Astrocyte of the spinal cord (primary cell): ENCODE data around the gene ARHGEF11.

Experiments
- DNase-seq: peaks from one replicate; pipeline ENCODE4 v3.0.0; 2011; ENCODE audit warnings: low read depth, low spot score
- H3K4me3 ChIP-seq: 2 replicates; pipeline ENCODE4 v1.5.1; 2011; ENCODE audit warnings: low read depth, mild to moderate bottlenecking, low read length, moderate library complexity
- CTCF ChIP-seq: IDR thresholded peaks from 2 replicates; pipeline ENCODE4 v1.5.1; 2012; ENCODE audit warnings: low read depth, mild to moderate bottlenecking, low read length, inconsistent platforms
- in situ Hi-C: cut with HindIII; loops from 2 replicates; pipeline ENCODE4 v1.10.0; 2017; ENCODE audit warnings: low sequenced_read_pairs

Gene ARHGEF11

DNA sequence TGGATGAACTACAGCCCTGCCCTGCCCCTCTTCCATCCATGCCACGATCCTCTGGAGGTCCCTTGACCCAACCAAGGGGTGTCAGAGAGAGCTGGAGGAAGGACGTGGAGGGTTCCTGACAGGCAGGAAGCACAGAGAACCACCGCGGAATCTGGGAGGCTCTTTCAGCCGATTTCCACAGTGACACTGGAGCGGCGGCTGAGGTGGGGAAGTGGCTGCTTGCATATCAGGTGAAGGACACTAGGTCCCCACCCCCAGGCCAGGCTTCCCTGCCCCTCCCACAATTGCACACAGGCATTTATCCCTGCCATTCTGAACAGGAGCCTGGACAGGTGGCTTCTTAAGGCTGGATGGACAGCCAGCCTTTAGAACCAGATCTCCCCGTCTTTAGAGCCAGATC is 107.7 kb downstream of the ARHGEF11 start:
- in situ Hi-C loops = no loop called here
- TF ChIP-seq CTCF = no peak
- no peak for DNase-seq
- no peak overlapping the region for H3K4me3 ChIP-seq

- in situ Hi-C loops = no loop called here
- DNase-seq = no peak
- no peak overlapping the region for H3K4me3 ChIP-seq
- TF ChIP-seq CTCF = no peak
Observed at GRCh38 chr1:156936721-156937220, 108.8 kb downstream of the ARHGEF11 start.

DNA sequence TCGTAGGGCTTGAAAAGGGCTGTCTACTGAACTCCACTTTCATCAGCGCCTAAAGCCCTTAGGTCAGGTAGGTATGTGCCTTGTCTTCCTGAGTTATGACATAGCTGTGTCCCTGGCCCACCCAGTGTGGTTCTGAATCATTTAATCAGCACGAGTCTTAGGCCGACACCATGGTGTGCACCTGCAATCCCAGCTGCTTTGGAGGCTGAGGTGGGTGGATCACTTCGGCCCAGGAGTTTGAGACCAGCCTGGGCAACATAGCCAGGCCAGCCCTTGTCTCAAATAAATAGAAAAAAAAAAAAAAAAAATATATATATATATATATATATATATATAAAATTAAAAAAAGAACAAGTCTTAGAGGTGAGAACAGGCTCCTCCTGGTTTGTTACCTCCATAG is 109.4 kb downstream of the ARHGEF11 start:
- no peak for DNase-seq
- H3K4me3 ChIP-seq = no peak overlapping the region
- in situ Hi-C loops = no loop called here
- no peak for TF ChIP-seq CTCF

DNA sequence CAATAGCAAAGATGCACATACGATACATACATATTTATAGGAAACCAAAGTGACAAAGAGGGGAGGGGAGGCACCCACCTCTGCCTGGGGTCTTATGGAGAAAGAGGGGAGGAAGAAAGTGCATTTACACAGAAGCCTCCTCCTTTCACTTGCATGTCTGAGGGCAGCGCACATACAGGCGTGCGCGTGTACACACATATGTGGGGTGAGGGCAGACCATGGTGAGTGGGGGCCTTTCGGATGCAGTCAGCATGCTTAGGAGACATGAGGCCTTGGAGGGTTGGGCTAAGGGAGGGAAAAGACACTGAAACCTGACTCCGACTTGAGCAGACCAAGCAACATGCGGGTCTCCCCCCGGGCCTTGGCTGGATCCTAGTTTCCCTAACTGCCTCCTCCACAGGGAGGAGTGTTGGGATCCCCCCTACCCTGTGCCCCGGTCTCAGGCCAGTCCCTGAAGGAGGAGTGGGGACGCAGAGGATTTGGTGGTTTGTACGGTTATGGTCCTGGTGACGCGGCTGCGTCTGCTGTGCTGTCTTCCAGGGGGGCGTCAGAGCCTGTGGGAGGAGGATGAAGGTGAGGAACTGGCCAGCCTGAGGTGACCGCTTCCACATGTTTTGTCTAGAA is 109.9 kb downstream of the ARHGEF11 start:
- no peak for DNase-seq
- in situ Hi-C loops = no loop called here
- TF ChIP-seq CTCF = no peak
- H3K4me3 ChIP-seq = no peak overlapping the region

- no peak for DNase-seq
Observed at GRCh38 chr1:156933136-156933535, 112.4 kb downstream of the ARHGEF11 start.

DNA sequence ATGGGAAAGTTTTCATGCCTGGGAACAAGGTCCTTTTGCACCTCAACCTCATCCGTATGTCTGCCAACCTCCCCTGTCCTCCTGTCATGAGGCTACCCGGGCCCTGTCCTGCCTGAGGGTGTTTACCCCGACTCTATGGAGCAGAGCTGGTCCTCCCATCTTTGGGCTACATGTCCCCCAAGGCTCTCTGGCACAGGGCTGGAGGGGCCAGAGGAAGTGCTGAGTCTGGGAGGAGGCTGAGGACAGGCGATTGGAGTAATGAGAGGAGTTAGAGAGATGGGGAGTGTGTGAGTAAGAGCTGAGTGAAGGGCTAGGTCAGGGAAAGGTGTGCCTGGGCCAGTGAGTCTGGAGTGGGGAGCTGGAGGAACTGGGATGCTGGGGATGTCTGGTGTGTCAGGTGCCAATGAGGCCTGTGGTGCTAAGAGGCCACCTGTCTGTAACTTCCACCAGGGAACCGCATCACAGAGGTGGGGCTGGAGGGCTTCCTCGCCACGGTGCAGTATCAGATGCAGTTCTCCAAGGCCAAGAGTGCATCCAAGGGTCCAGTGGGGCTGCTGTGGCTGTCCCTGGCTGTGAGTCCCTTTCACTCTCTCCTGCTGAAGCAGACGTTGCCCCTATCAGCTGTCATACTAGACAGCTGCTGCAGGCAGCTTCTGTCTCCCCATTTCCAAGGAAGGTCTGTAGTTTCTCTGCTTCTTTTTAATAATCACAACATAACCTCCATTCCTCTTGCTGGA is 113.4 kb downstream of the ARHGEF11 start:
- in situ Hi-C loops = no loop called here
- no peak for DNase-seq
- TF ChIP-seq CTCF = no peak
- no peak overlapping the region for H3K4me3 ChIP-seq

More at GRCh38 chr1:156933136-156933535, 112.4 kb downstream of the ARHGEF11 start:
- in situ Hi-C loops = no loop called here
- TF ChIP-seq CTCF = no peak
- no peak overlapping the region for H3K4me3 ChIP-seq
